ENCODE results near the gene SLC28A2.

GRCh38 chr15:45231864-45232562 is 20.0 kb upstream of the SLC28A2 start:
- no peak for TF ChIP-seq POLR2A (IDR thresholded peaks at IDR 0.05)
- no peak for TF ChIP-seq CTCF (IDR thresholded peaks at IDR 0.05)
